PC-3 (cell line): ENCODE data around the gene MAGEA11.

Experiments used
- EZH2phosphoT487 ChIP-seq: fragments of 300-600 bp; sonication (generic); IDR thresholded peaks from 2 replicates; pipeline ENCODE4 v1.6.1; 2018; ENCODE audit warnings: mild to moderate bottlenecking, antibody characterized with exemption, low read length, borderline replicate concordance
- TF ChIP-seq, protein P1 (sequence below): fragments of 300-600 bp; sonication (generic); conservative IDR thresholded peaks from 2 replicates; pipeline ENCODE4 v1.5.1; 2017; ENCODE audit warnings: antibody characterized with exemption, low read depth, mild to moderate bottlenecking, low read length

DNA sequence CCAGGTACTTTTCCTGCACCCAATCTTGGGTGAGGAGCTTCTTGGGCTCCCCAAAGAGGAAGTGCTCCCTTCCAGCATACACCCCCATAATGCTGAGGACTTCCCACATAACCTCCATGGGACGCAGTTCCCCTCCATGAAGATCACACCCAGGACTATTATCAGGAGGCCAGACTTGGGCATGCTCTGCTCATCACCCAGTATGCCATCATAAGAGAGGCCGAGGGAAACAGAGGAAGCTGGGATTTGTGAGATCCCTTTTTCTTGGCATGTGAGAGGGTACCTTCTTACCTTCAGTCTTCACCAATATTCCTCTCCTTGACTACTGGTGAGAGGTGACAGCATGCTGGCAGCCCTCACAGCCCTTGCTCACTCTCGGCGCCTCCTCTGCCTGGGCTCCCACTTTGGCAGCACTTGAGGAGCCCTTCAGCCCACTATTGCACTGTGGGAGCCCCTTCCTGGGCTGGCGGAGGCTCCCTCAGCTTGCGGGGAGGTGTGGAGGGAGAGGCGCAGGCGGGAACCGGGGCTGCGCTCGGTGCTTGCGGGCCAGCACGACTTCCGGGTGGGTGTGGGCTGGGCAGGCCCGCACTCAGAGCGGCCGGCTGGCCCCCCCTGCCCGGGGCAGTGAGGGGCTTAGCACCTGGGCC lies 46.3 kb downstream of the MAGEA11 start:
- TF ChIP-seq, protein P1, sequence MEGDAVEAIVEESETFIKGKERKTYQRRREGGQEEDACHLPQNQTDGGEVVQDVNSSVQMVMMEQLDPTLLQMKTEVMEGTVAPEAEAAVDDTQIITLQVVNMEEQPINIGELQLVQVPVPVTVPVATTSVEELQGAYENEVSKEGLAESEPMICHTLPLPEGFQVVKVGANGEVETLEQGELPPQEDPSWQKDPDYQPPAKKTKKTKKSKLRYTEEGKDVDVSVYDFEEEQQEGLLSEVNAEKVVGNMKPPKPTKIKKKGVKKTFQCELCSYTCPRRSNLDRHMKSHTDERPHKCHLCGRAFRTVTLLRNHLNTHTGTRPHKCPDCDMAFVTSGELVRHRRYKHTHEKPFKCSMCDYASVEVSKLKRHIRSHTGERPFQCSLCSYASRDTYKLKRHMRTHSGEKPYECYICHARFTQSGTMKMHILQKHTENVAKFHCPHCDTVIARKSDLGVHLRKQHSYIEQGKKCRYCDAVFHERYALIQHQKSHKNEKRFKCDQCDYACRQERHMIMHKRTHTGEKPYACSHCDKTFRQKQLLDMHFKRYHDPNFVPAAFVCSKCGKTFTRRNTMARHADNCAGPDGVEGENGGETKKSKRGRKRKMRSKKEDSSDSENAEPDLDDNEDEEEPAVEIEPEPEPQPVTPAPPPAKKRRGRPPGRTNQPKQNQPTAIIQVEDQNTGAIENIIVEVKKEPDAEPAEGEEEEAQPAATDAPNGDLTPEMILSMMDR: no peak
- TF ChIP-seq EZH2phosphoT487: no peak
